ENCODE measurements around the gene CFAP97.

DNA sequence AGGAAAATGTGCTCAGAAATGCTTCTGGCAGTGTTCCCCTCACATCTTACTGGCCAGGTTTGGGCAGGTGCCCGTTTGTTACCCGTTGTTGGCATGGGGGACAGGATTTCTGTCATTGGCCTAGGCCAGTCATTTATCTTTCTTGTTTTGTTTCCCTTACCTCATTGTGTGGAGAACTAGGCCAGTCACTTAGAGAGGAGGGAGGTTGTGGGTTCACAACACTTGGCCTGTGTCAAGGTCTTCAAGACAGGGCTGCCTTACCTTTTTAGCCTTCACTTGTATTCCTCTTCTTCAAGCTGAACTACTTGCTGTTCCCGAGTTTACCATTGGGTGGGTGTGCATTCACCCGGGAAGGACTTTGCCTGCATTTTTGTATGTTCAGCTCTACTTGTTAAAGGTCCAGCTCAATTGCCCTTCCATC lies 23.3 kb upstream of the CFAP97 start:
- no peak for TF ChIP-seq POLR2A (IDR thresholded peaks at IDR 0.05)
- no peak for TF ChIP-seq EP300 (IDR thresholded peaks at IDR 0.05)
